AG08396 (cell line): ENCODE data around the gene PIGS.
"Not testable (repeated sequence)": the region's sequence is repeated elsewhere in the genome, so short reads cannot be mapped to it uniquely, and the experiment has no call there.

Experiments used
- DNase-seq: peaks from one replicate; pipeline ENCODE4 v3.0.0; 2012; ENCODE audit warnings: low spot score, mixed read lengths

Gene PIGS

GRCh38 chr17:28571361-28572122 lies at the start of gene PIGS:
Gene PIGS (minus strand): TSS chr17:28571524. CDS start chr17:28571496, 28 bp downstream.
- peak; percentile 97 for DNase-seq

DNA sequence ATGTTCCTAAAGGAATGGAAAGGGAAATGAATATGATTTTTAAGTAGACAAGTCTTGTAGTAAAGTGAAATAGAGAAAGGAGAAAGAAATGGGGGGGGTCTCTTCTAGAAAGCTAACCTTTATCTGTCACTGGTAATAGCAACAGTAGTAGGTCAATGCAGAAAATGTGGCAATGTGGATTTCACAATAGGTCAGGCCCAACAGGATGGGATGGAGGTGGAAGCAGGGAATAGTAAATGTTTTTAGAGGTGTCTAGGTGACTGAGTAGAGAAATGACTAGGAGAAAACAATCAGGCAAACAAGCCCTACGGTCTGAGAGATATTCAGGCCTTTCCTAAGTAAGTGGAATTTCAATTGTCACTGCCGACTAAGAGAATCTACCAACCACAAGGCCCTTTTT lies 48.7 kb upstream of the PIGS start:
- no peak for DNase-seq

- no peak for DNase-seq
Observed at GRCh38 chr17:28618464-28618863, 47.1 kb upstream of the PIGS start.

DNA sequence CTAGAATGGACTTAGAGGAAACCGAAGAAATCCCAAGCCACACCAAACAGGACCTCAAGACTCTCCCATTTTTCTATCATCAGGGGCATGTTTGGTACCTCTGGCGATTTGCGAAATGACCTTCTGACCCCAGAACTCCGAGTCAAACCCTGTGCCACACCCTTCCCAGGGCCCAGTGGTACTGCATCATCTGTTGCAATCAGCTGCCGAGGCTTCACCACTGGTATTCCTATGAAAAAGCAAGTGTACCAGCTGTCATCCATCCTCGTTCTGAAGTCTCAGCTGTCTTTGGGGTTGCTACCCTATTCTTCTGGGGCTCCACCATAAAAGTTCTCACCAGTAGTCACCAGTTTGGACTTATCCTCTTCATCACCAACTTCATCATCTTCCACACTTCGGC lies 45.0 kb upstream of the PIGS start:
- DNase-seq: no peak

- no peak for DNase-seq
Observed at GRCh38 chr17:28615260-28615940, 44.1 kb upstream of the PIGS start.

DNA sequence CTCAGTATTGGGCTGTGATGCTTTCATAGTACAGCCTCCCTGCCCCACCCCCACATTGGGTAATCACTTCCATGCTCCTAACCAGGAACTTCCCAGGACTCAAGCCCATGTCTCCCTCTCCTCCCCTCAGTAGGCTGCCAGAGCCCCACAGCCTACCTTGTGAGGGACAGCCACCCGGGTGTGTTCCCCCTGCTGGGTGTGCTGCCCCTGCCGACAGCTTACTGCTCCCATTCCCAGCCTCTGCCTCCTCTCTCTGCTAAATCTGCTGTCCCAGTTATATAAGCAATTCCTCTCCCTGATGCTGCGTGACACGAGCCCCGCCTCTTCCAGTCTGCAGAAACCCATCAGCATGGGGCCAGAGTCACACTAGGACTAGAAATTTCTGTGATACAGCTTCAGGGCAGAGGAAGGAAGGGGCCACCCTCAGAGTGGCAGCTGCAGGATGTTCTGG lies 42.6 kb upstream of the PIGS start, which contains the start of gene RSKR:
RSKR (minus strand) TSS at position 255 of the 451 bp plus-strand sequence; CDS start at position 231, 24 bp downstream.
- DNase-seq: no peak

- peak; percentile 49 for DNase-seq
Observed at GRCh38 chr17:28612936-28613872, 41.9 kb upstream of the PIGS start.

GRCh38 chr17:28612531-28612930 lies 41.2 kb upstream of the PIGS start:
- DNase-seq: no peak

- DNase-seq: no peak
Observed at GRCh38 chr17:28610376-28610775, 39.1 kb upstream of the PIGS start.

- DNase-seq: not testable (repeated sequence)
Observed at GRCh38 chr17:28604031-28604430, 32.7 kb upstream of the PIGS start.

- peak; percentile 82 for DNase-seq
Observed at GRCh38 chr17:28599311-28600184, 28.2 kb upstream of the PIGS start.

DNA sequence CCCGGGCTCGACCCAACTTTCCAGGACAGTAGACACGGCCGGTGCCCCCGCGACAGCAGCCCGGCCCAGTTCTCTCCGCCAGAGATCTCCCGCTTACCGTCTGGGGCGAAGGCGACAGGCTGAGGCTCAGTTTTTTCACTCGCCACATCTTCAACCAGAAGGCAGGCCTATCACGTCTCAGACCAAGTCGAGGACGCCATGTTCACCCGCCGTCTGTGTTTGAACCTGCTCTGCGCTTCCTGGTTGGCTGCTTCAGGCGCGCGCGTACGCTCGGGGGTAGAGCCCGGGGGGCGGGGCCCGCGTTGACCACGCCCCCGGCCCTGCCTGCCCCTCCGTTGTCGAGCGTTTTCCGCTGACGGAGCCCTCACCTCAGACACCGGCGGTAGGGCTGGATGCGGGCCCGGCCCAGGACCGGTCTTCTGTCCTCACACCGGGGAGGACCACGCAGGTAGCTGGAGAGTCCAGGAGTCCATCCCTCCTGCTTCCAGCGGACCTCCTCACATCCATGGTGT lies 27.5 kb upstream of the PIGS start, which contains the start of gene SPAG5:
SPAG5 (minus strand) TSS at position 227 of the 512 bp plus-strand sequence; CDS start at position 148, 79 bp downstream.
- peak; percentile 99 for DNase-seq

- DNase-seq: peak; percentile 22
Observed at GRCh38 chr17:28598389-28598788, 27.1 kb upstream of the PIGS start.

DNA sequence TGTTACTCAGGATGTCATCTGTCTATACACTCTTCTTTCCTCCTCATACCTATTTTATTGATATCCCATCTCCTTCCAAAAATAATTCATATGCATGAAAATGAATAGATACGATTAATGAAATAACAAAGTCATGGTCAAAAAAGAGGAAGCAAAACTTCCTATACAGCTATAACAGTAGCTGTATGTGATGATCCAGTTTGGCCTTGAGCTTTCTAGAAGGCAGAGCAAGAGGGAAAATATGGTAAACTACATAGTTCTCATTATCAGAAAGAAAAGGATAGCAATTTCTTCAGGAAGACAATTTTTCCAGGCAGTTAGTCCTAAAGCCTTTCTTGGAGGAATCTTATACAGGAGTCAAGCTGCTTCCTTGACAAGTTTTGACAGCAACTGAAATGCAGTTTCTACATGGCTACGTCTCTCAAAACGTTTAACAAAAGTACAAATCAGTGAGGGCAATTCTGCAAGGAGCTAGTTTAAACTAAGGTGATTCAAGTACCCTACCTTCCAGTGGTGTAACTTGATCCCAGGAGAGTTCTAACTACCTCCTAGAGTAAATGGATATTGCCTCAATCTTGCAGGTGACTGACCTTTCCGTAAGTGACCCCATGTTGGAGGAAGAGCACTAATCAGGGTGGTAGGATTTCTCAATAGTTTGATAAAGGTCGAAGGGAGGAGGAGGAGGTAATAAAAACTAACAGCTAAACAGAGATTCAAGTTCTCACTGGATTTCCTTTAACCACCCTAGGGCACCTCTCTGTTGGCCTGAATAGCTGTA lies 26.5 kb upstream of the PIGS start:
- DNase-seq: no peak

GRCh38 chr17:28592260-28592659 lies 20.9 kb upstream of the PIGS start:
- no peak for DNase-seq

- no peak for DNase-seq
Observed at GRCh38 chr17:28585851-28586250, 14.5 kb upstream of the PIGS start.

DNA sequence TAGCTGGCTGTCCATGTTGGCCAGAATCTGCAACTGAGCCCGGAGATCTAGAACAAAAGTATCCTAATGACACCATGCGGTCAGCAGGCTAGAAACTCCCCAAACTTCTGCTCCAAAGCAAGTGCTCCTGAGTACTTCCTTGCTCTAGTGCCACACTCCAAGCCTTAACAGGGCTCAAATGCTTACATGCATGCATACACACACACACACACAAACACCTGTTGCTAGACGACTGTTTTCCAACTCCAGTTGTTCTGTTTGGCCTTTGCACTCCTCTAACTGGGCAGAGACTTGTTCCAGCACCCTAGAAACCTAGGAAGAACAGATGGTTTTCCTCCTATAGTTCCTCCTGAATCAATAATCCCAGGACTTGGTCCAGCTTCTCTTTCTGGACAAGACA lies 13.1 kb upstream of the PIGS start:
- DNase-seq: no peak

GRCh38 chr17:28582513-28582912 lies 11.2 kb upstream of the PIGS start:
- no peak for DNase-seq

- DNase-seq: no peak
Observed at GRCh38 chr17:28580959-28581358, 9.6 kb upstream of the PIGS start.

GRCh38 chr17:28579526-28579925 lies 8.2 kb upstream of the PIGS start:
- DNase-seq: no peak
